DOHH2 (cell line): ENCODE results near the gene LOXL1.

Source experiments
- H3F3A ChIP-seq: fragments of 200-600 bp; sonication (generic), shearing (Covaris generic); 2 replicates; pipeline ENCODE4 v1.6.0; 2016; ENCODE audit warnings: antibody characterized with exemption, mild to moderate bottlenecking; ENCODE audit not compliant: control insufficient read depth, insufficient read depth
- H3K27ac ChIP-seq: fragments of 200-600 bp; sonication (generic); 2 replicates; pipeline ENCODE4 v1.5.1; 2014; ENCODE audit warnings: low read depth, mild to moderate bottlenecking, low read length, moderate library complexity
- H3K27me3 ChIP-seq: fragments of 200-600 bp; sonication (generic); 2 replicates; pipeline ENCODE4 v1.6.1; 2014; ENCODE audit warnings: mild to moderate bottlenecking, low read length, mixed read lengths; ENCODE audit not compliant: control insufficient read depth
- H3K36me3 ChIP-seq: fragments of 200-600 bp; sonication (generic); 2 replicates; pipeline ENCODE4 v1.6.1; 2014; ENCODE audit warnings: mild to moderate bottlenecking, low read length, moderate library complexity, mixed read lengths; ENCODE audit not compliant: control insufficient read depth
- H3K4me1 ChIP-seq: fragments of 200-600 bp; sonication (generic); 2 replicates; pipeline ENCODE4 v1.6.1; 2014; ENCODE audit warnings: mild to moderate bottlenecking, low read length, mixed read lengths; ENCODE audit not compliant: control insufficient read depth
- H3K4me2 ChIP-seq: fragments of 200-600 bp; sonication (generic); 2 replicates; pipeline ENCODE4 v1.6.0; 2014; ENCODE audit warnings: mild to moderate bottlenecking, low read length, moderate library complexity
- H3K4me3 ChIP-seq: fragments of 200-600 bp; sonication (generic); 2 replicates; pipeline ENCODE4 v1.5.1; 2014; ENCODE audit warnings: mild to moderate bottlenecking, low read length, mixed read lengths
- H3K79me2 ChIP-seq: fragments of 200-600 bp; sonication (generic); 2 replicates; pipeline ENCODE4 v1.6.1; 2014; ENCODE audit warnings: mild to moderate bottlenecking, low read length, mixed read lengths; ENCODE audit not compliant: control insufficient read depth
- H3K9me2 ChIP-seq: fragments of 200-600 bp; sonication (generic); replicated peaks from 2 replicates; pipeline ENCODE4 v1.6.1; 2014; ENCODE audit warnings: mild to moderate bottlenecking, low read length, mixed read lengths; ENCODE audit not compliant: control insufficient read depth
- H3K9me3 ChIP-seq: fragments of 200-600 bp; sonication (generic); 2 replicates; pipeline ENCODE4 v1.6.1; 2014; ENCODE audit warnings: antibody characterized with exemption, low read length, mixed read lengths; ENCODE audit not compliant: control insufficient read depth, insufficient read depth
- H4K20me1 ChIP-seq: fragments of 200-600 bp; sonication (generic); 2 replicates; pipeline ENCODE4 v1.6.0; 2014; ENCODE audit warnings: low read depth, mild to moderate bottlenecking, antibody characterized with exemption, low read length, moderate library complexity; ENCODE audit not compliant: control insufficient read depth, insufficient read depth
- EZH2phosphoT487 ChIP-seq: fragments of 200-600 bp; sonication (generic); IDR thresholded peaks from 2 replicates; pipeline ENCODE4 v1.6.1; 2017; ENCODE audit warnings: borderline replicate concordance, mild to moderate bottlenecking, antibody characterized with exemption, low read length, moderate library complexity, mixed read lengths
- TF ChIP-seq, protein P1 (sequence below): fragments of 200-600 bp; sonication (generic); IDR thresholded peaks from one replicate; pipeline ENCODE4 v1.5.1; 2014; ENCODE audit warnings: antibody characterized with exemption, mild to moderate bottlenecking, low read depth, low read length; ENCODE audit not compliant: poor library complexity, severe bottlenecking

Gene LOXL1

DNA sequence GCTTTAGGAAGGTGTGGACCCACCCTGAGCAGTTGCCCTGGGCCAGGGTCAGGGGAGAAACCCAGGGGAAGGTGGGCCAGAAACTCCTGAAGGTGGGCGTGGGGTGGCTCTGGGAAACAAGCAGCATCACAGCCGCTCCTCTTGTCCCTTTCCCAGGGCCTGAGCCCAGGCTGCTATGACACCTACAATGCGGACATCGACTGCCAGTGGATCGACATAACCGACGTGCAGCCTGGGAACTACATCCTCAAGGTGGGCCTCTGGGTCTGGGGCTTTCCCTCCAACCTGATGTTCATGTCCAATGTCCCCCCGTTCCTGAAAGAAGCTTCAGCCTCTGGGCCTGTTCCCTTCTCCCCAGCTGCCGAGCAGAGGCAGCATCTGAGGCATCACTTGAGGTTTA lies 21.4 kb downstream of the LOXL1 start:
- TF ChIP-seq, protein P1, sequence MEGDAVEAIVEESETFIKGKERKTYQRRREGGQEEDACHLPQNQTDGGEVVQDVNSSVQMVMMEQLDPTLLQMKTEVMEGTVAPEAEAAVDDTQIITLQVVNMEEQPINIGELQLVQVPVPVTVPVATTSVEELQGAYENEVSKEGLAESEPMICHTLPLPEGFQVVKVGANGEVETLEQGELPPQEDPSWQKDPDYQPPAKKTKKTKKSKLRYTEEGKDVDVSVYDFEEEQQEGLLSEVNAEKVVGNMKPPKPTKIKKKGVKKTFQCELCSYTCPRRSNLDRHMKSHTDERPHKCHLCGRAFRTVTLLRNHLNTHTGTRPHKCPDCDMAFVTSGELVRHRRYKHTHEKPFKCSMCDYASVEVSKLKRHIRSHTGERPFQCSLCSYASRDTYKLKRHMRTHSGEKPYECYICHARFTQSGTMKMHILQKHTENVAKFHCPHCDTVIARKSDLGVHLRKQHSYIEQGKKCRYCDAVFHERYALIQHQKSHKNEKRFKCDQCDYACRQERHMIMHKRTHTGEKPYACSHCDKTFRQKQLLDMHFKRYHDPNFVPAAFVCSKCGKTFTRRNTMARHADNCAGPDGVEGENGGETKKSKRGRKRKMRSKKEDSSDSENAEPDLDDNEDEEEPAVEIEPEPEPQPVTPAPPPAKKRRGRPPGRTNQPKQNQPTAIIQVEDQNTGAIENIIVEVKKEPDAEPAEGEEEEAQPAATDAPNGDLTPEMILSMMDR, result no peak
- TF ChIP-seq EZH2phosphoT487, result no peak
- no peaks in the 10 kb centered on the region for H3K36me3 ChIP-seq
- H3K27ac ChIP-seq, result no peak overlapping the region
- H3F3A ChIP-seq, result no peaks in the 10 kb centered on the region
- no peaks in the 10 kb centered on the region for H4K20me1 ChIP-seq
- H3K79me2 ChIP-seq, result no peaks in the 10 kb centered on the region
- H3K4me2 ChIP-seq, result no peak overlapping the region
- no peaks in the 10 kb centered on the region for H3K9me2 ChIP-seq
- H3K4me3 ChIP-seq, result no peak overlapping the region
- no peaks in the 10 kb centered on the region for H3K9me3 ChIP-seq
- H3K27me3 ChIP-seq, result no peaks in the 10 kb centered on the region
- H3K4me1 ChIP-seq, result peaks cover 4% of the 10 kb centered on the region; the same call in 1 of the 2 replicates

DNA sequence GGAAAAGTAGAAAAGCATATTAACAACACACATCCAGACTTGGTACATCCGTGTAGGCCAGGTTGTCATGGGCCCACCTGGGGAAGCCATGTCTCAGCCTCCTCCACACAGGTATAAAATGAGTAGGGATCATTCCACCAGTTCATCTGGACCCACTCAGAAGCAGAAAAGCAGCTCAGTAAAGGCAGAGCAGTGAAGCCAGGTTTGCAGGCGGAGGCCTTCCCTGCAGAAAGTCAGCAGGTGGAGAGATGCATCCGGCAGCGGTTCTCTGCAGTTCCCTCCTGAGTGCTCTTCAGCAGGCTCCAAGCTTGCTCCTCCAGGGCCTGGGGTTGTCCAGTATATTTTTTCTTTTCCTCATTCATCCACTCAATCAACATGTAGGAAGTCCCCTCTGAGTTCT lies 22.1 kb downstream of the LOXL1 start:
- TF ChIP-seq EZH2phosphoT487, result no peak
- TF ChIP-seq, protein P1, result no peak
- Histone ChIP-seq H3K9me2 (no peaks in the 10 kb centered on the region), H3F3A (no peaks in the 10 kb centered on the region), H3K4me3 (no peak overlapping the region), H4K20me1 (no peaks in the 10 kb centered on the region), H3K4me2 (no peak overlapping the region), H3K36me3 (no peaks in the 10 kb centered on the region), H3K4me1 (peaks cover 4% of the 10 kb centered on the region; the same call in 1 of the 2 replicates), H3K27ac (no peak overlapping the region), H3K79me2 (no peaks in the 10 kb centered on the region), H3K27me3 (no peaks in the 10 kb centered on the region), H3K9me3 (no peaks in the 10 kb centered on the region)

- Histone ChIP-seq H4K20me1 (no peaks in the 10 kb centered on the region), H3F3A (no peaks in the 10 kb centered on the region), H3K27me3 (no peaks in the 10 kb centered on the region), H3K4me3 (no peak overlapping the region), H3K9me3 (no peaks in the 10 kb centered on the region), H3K9me2 (no peaks in the 10 kb centered on the region), H3K4me1 (peaks cover 4% of the 10 kb centered on the region; the same call in 1 of the 2 replicates), H3K4me2 (no peak overlapping the region), H3K79me2 (no peaks in the 10 kb centered on the region), H3K27ac (no peak overlapping the region), H3K36me3 (no peaks in the 10 kb centered on the region)
- no peak for TF ChIP-seq EZH2phosphoT487
- TF ChIP-seq, protein P1, result no peak
These were observed 22.7 kb downstream of the LOXL1 start for GRCh38 chr15:73948982-73949381.

DNA sequence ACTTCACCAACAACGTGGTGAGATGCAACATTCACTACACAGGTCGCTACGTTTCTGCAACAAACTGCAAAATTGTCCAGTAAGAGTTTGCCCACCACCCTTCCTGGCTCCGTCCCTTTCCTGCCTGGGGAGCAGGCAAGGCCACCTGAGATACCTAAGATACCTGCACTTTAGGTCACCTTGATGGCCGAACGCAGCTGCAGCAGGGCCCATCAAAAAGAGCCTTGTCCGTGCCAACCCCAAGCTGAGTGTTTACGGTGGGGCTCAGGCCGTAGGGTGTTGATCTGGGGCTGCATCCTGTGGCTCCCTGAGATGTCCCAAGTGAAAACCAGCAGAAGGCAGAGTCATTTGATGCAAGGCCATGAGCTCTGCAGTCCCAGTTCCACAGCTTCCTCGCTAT lies 23.2 kb downstream of the LOXL1 start:
- Histone ChIP-seq H4K20me1 (no peaks in the 10 kb centered on the region), H3K4me2 (no peak overlapping the region), H3K79me2 (no peaks in the 10 kb centered on the region), H3K9me3 (no peaks in the 10 kb centered on the region), H3K27ac (no peak overlapping the region), H3K9me2 (no peaks in the 10 kb centered on the region), H3K27me3 (no peaks in the 10 kb centered on the region), H3F3A (no peaks in the 10 kb centered on the region), H3K36me3 (no peaks in the 10 kb centered on the region), H3K4me3 (no peak overlapping the region), H3K4me1 (peaks cover 4% of the 10 kb centered on the region; the same call in 1 of the 2 replicates)
- no peak for TF ChIP-seq EZH2phosphoT487
- TF ChIP-seq, protein P1, result no peak
